ENCODE data around the gene POLK.
"Not testable (repeated sequence)": the region's sequence is repeated elsewhere in the genome, so short reads cannot be mapped to it uniquely, and the experiment has no call there.

POLK gene

DNA sequence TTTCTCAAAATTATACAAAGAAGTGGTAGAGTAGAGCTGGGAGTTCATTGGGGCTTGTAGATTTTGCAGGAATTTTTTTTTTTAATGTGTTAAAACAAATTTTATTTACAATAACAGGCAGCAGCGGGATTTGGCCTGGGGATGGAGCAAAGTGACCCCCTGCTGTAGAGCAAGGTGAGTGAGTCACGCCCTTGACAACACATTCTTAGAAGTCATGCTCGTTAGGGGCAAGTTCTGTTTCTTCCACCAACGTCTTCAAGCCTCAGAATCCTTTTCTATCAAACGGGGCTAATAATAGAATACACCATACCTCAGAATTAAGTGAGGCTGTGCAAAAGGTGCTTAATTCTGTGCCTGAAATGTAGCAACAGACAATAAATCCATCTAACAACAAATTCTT lies 98.5 kb downstream of the POLK start:
- no peak overlapping the region for H3K4me3 ChIP-seq (replicated peaks; ENCODE audit: low read depth, low read length)
- no peaks in the 10 kb centered on the region for H3K27me3 ChIP-seq (replicated peaks; ENCODE audit: control insufficient read depth, insufficient read depth, low read length)
- TF ChIP-seq, protein P1, sequence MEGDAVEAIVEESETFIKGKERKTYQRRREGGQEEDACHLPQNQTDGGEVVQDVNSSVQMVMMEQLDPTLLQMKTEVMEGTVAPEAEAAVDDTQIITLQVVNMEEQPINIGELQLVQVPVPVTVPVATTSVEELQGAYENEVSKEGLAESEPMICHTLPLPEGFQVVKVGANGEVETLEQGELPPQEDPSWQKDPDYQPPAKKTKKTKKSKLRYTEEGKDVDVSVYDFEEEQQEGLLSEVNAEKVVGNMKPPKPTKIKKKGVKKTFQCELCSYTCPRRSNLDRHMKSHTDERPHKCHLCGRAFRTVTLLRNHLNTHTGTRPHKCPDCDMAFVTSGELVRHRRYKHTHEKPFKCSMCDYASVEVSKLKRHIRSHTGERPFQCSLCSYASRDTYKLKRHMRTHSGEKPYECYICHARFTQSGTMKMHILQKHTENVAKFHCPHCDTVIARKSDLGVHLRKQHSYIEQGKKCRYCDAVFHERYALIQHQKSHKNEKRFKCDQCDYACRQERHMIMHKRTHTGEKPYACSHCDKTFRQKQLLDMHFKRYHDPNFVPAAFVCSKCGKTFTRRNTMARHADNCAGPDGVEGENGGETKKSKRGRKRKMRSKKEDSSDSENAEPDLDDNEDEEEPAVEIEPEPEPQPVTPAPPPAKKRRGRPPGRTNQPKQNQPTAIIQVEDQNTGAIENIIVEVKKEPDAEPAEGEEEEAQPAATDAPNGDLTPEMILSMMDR (IDR thresholded peaks at IDR 0.05; ENCODE audit: insufficient read depth, low read length, poor library complexity, severe bottlenecking) = no peak
- no peak for DNase-seq (ENCODE audit: extremely low read depth, insufficient read length)
- H3K36me3 ChIP-seq (ENCODE audit: control insufficient read depth, insufficient read depth, low read length) = no peaks in the 10 kb centered on the region

DNA sequence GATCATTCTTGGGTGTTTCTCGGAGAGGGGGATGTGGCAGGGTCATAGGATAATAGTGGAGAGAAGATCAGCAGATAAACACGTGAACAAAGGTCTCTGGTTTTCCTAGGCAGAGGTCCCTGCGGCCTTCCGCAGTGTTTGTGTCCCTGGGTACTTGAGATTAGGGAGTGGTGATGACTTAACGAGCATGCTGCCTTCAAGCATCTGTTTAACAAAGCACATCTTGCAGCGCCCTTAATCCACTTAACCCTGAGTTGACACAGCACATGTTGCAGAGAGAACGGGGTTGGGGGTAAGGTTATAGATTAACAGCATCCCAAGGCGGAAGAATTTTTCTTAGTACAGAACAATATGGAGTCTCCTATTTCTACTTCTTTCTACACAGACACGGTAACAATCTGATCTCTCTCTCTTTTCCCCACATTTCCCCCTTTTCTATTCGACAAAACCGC lies 99.2 kb downstream of the POLK start:
- not testable (repeated sequence) for DNase-seq (ENCODE audit: extremely low read depth, insufficient read length); H3K4me3 ChIP-seq (replicated peaks; ENCODE audit: low read depth, low read length); H3K36me3 ChIP-seq (ENCODE audit: control insufficient read depth, insufficient read depth, low read length); H3K27me3 ChIP-seq (replicated peaks; ENCODE audit: control insufficient read depth, insufficient read depth, low read length)

DNA sequence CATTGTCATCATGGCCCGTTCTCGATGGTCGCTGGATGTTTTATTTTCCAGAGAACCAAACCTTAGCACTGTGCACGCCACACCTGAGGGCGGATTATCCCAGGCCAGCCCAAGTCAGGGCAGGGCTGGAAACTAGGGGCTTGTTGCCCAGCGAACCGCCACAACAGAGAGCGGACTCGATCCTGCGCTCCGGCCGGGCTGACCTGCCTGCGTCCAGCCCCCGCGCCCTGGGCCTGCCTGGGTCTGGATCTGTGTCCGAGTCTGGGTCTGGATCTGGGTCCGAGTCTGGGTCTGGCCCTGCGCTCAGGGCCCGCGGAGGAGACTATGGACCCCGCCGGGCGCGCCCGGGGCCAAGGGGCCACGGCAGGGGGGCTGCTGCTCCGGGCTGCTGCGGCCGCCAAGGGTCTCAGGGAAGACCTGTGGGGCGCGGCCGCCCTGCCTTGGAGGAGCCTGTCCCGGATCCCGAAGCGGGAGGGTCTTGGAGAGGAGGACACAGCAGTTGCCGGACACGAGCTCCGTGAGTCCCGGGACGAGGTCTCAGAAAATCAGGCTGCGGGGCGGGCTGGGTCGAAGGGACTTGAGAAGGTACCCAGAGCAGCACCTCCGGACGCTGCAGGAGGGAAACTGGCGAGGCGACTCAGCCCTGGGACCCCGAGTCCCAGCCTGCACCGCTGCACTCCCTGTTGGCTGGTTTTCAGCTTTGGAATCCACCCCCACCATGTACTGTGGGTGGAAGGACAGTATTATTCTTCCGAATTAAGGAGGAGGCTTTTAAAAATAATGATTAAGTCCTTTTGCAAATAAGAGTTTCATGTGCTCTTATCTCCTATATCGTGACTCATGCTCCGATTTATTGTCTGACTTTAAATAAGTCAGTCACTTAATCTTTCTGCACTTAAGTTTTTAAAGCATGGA lies 99.9 kb downstream of the POLK start, which contains the start of gene ANKDD1B:
Gene ANKDD1B (plus strand): TSS at position 143 of the 915 bp plus-strand sequence. CDS start 182 bp downstream, at position 325.
- H3K4me3 ChIP-seq (replicated peaks; ENCODE audit: low read depth, low read length) = no peak within 1 kb of the TSS
- peak; percentile 25 for DNase-seq (ENCODE audit: extremely low read depth, insufficient read length)
- H3K27me3 ChIP-seq (replicated peaks; ENCODE audit: control insufficient read depth, insufficient read depth, low read length) = no peaks in the 10 kb centered on the region
- TF ChIP-seq, protein P1 (IDR thresholded peaks at IDR 0.05; ENCODE audit: insufficient read depth, low read length, poor library complexity, severe bottlenecking) = no peak
- no peaks in the 10 kb centered on the region for H3K36me3 ChIP-seq (ENCODE audit: control insufficient read depth, insufficient read depth, low read length)

DNA sequence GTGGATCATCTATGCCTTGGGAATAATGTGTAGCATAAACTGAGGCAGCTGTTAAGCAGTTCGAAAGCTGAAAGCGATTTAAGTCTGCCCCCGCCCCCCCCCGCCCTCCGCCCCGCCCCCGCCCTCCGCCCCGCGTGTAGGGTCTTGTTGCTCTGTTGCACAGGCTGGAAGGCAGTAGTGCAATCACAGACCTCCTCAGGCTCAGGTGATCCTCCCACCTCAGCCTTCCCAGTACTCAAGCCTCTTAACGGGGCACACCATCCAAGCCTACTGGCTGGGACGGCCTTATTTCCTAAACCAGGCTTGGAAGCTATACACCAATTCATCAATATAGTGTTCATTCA lies 100.5 kb downstream of the POLK start:
- H3K27me3 ChIP-seq (replicated peaks; ENCODE audit: control insufficient read depth, insufficient read depth, low read length) = no peaks in the 10 kb centered on the region
- no peak for DNase-seq (ENCODE audit: extremely low read depth, insufficient read length)

DNA sequence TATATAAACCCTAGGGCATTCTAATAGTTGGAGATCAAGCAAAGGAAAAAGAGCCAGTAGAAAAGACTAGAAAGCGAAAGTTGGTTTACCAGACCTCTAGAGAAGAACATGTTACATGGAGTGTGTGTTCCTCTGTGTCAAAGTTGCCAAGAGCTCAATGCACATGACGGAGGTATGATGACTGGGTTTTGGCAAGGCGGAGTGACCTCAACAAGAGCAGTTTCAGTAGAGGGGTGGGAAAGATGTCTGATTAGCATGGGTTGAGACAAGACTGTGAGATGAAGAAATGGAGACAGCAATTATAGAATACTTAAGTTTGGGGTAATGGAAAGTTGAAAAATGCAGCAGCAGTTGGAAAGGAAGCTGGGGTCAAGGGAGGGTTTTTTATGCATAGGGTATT lies 101.2 kb downstream of the POLK start:
- DNase-seq (ENCODE audit: extremely low read depth, insufficient read length) = no peak
- H3K4me3 ChIP-seq (replicated peaks; ENCODE audit: low read depth, low read length) = no peak overlapping the region
- H3K36me3 ChIP-seq (ENCODE audit: control insufficient read depth, insufficient read depth, low read length) = no peaks in the 10 kb centered on the region
- TF ChIP-seq, protein P1 (IDR thresholded peaks at IDR 0.05; ENCODE audit: insufficient read depth, low read length, poor library complexity, severe bottlenecking) = no peak
- H3K27me3 ChIP-seq (replicated peaks; ENCODE audit: control insufficient read depth, insufficient read depth, low read length) = no peaks in the 10 kb centered on the region

More for the DNA sequence above, 100.5 kb downstream of the POLK start:
- Histone ChIP-seq H3K36me3 (ENCODE audit: control insufficient read depth, insufficient read depth, low read length) (no peaks in the 10 kb centered on the region), H3K4me3 (replicated peaks; ENCODE audit: low read depth, low read length) (no peak overlapping the region)
- TF ChIP-seq, protein P1 (IDR thresholded peaks at IDR 0.05; ENCODE audit: insufficient read depth, low read length, poor library complexity, severe bottlenecking) = no peak

DNA sequence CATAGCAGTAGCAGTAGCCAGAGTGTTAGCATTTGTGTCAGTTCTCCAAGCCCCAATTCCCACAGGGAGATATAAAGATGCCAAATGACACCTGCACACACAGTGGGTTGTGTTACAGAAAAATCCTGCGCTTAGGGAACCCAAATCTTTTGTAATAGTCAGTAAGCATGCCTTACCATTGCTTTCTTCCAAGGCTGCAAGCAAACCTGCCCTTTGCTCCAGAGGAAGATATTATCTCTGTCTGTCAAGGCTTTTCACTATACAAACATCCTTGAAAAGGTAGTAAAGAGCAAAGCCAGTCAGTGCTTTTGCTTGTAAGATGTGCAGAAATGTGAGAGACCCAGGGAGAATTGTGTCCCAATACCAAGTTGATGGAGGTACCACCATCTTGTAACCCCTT lies 102.5 kb downstream of the POLK start:
- no peak overlapping the region for H3K4me3 ChIP-seq (replicated peaks; ENCODE audit: low read depth, low read length)
- TF ChIP-seq, protein P1 (IDR thresholded peaks at IDR 0.05; ENCODE audit: insufficient read depth, low read length, poor library complexity, severe bottlenecking) = no peak
- H3K36me3 ChIP-seq (ENCODE audit: control insufficient read depth, insufficient read depth, low read length) = no peaks in the 10 kb centered on the region

More for the DNA sequence above, 102.5 kb downstream of the POLK start:
- H3K27me3 ChIP-seq (replicated peaks; ENCODE audit: control insufficient read depth, insufficient read depth, low read length) = no peaks in the 10 kb centered on the region
- no peak for DNase-seq (ENCODE audit: extremely low read depth, insufficient read length)
